GM23338 (cell line): Measurements from ENCODE around the gene EGFR. TPM values are rescaled to one million over a fixed set of nuclear protein-coding genes. Genes with fewer than 3 reads are reported as not detected.

ENCODE experiments used
- ATAC-seq: fragments of 200-7000 bp; cut with Tn5 transposase; 3 replicates; pipeline ENCODE4 v1.9.1; 2020
- DNase-seq: peaks from one replicate; pipeline ENCODE4 v3.0.0-alpha.2; 2015; ENCODE audit warnings: low spot score
- H2AFZ ChIP-seq: fragments of 200-600 bp; sonication (generic); 2 replicates; pipeline ENCODE4 v1.8.0; 2016; ENCODE audit warnings: antibody characterized with exemption, mild to moderate bottlenecking, moderate library complexity
- H3F3A ChIP-seq: fragments of 200-600 bp; sonication (generic); replicated peaks from 2 replicates; pipeline ENCODE4 v1.8.0; 2017; ENCODE audit warnings: antibody characterized with exemption, mixed run types, low read depth
- H3K27ac ChIP-seq: fragments of 200-600 bp; sonication (generic); 2 replicates; pipeline ENCODE4 v1.6.1; 2016; ENCODE audit warnings: low read depth
- H3K27me3 ChIP-seq: fragments of 200-600 bp; sonication (generic); 2 replicates; pipeline ENCODE4 v1.8.0; 2016; ENCODE audit warnings: mild to moderate bottlenecking, mixed run types, moderate library complexity; ENCODE audit not compliant: insufficient read depth
- H3K36me3 ChIP-seq: fragments of 200-600 bp; sonication (generic); 2 replicates; pipeline ENCODE4 v1.8.0; 2016; ENCODE audit warnings: mild to moderate bottlenecking; ENCODE audit not compliant: insufficient read depth
- H3K4me1 ChIP-seq: fragments of 200-600 bp; sonication (generic); 2 replicates; pipeline ENCODE4 v1.8.0; 2016; ENCODE audit warnings: mild to moderate bottlenecking, moderate library complexity; ENCODE audit not compliant: insufficient read depth
- H3K4me2 ChIP-seq: fragments of 200-600 bp; sonication (generic); 2 replicates; pipeline ENCODE4 v1.7.1; 2017; ENCODE audit warnings: mixed run types
- H3K4me3 ChIP-seq: fragments of 200-600 bp; sonication (generic); 2 replicates; pipeline ENCODE4 v1.6.1; 2016; ENCODE audit warnings: mixed run types
- H3K79me2 ChIP-seq: fragments of 200-600 bp; sonication (generic); replicated peaks from 2 replicates; pipeline ENCODE4 v1.8.0; 2017; ENCODE audit warnings: mild to moderate bottlenecking; ENCODE audit not compliant: insufficient read depth
- H3K9me2 ChIP-seq: fragments of 200-600 bp; sonication (generic); 2 replicates; pipeline ENCODE4 v1.8.0; 2017; ENCODE audit not compliant: insufficient read depth
- H4K20me1 ChIP-seq: fragments of 200-600 bp; sonication (generic); replicated peaks from 2 replicates; pipeline ENCODE4 v1.8.0; 2017; ENCODE audit warnings: mild to moderate bottlenecking; ENCODE audit not compliant: insufficient read depth
- H3K27ac Mint-ChIP-seq: 2 replicates; pipeline ENCODE4 v1.8.0; 2020; ENCODE audit warnings: inconsistent platforms, mild to moderate bottlenecking, moderate library complexity, mixed read lengths
- H3K27me3 Mint-ChIP-seq: 3 replicates; pipeline ENCODE4 v1.8.0; 2022; ENCODE audit warnings: low read depth, mild to moderate bottlenecking, moderate library complexity, mixed read lengths, inconsistent platforms; ENCODE audit not compliant: insufficient read depth, poor library complexity
- H3K36me3 Mint-ChIP-seq: 3 replicates; pipeline ENCODE4 v1.8.0; 2021; ENCODE audit warnings: low read depth, mild to moderate bottlenecking, inconsistent platforms, moderate library complexity, mixed read lengths
- H3K4me1 Mint-ChIP-seq: 3 replicates; pipeline ENCODE4 v1.8.0; 2020; ENCODE audit warnings: mild to moderate bottlenecking, inconsistent platforms, mixed read lengths
- H3K4me3 Mint-ChIP-seq: 3 replicates; pipeline ENCODE4 v1.8.0; 2021; ENCODE audit warnings: moderate library complexity, mild to moderate bottlenecking, inconsistent platforms, mixed read lengths
- H3K9me3 Mint-ChIP-seq: 3 replicates; pipeline ENCODE4 v1.8.0; 2020; ENCODE audit warnings: moderate library complexity, mild to moderate bottlenecking, inconsistent platforms, mixed read lengths
- CREB1 ChIP-seq: fragments of 250-450 bp; sonication (Bioruptor Pico); IDR thresholded peaks from 2 replicates; pipeline ENCODE4 v1.5.0; 2020; ENCODE audit warnings: low read depth, mild to moderate bottlenecking, moderate library complexity
- CTCF ChIP-seq, 2 experiments: fragments of 200-600 bp in 1 of 2; sonication (generic) in 1 of 2; conservative IDR thresholded peaks; 2 replicates each; pipeline versions ENCODE4 v1.5.1 to v1.6.1; 2016 to 2017; ENCODE audit warnings: antibody characterized with exemption in 2 of 2, low read depth in 2 of 2, mild to moderate bottlenecking in 2 of 2, moderate library complexity in 1 of 2
- EZH2 ChIP-seq: fragments of 200-600 bp; sonication (generic); IDR thresholded peaks from one replicate; pipeline ENCODE4 v1.8.0; 2017; ENCODE audit warnings: antibody characterized with exemption, mild to moderate bottlenecking, low read depth; ENCODE audit not compliant: unreplicated experiment
- EZH2phosphoT487 ChIP-seq: fragments of 200-600 bp; sonication (generic); IDR thresholded peaks from one replicate; pipeline ENCODE4 v1.8.1; 2018; ENCODE audit warnings: antibody characterized with exemption; ENCODE audit not compliant: unreplicated experiment
- JUNB ChIP-seq: IDR thresholded peaks from one replicate; pipeline ENCODE4 v1.6.1; 2016; ENCODE audit warnings: antibody characterized with exemption; ENCODE audit not compliant: unreplicated experiment
- NANOG ChIP-seq: IDR thresholded peaks from 2 replicates; pipeline ENCODE4 v1.6.1; 2016; ENCODE audit warnings: antibody characterized with exemption, borderline replicate concordance
- POLR2AphosphoS5 ChIP-seq: IDR thresholded peaks from 2 replicates; pipeline ENCODE4 v1.6.1; 2016; ENCODE audit warnings: antibody characterized with exemption, low read depth
- STAT1 ChIP-seq: IDR thresholded peaks from one replicate; pipeline ENCODE4 v1.6.1; 2016; ENCODE audit warnings: antibody characterized with exemption; ENCODE audit not compliant: unreplicated experiment
- ZNF114 ChIP-seq: fragments of 250-450 bp; sonication (Bioruptor Pico); IDR thresholded peaks from 2 replicates; pipeline ENCODE4 v1.5.0; 2020; ENCODE audit warnings: mild to moderate bottlenecking, moderate library complexity
- polyA plus RNA-seq: library from polyadenylated mRNA; unstranded; fragments of >200 nt; fragmentation: Nextera tagmentation; extraction: Ambion mirVana; gene quantifications from 2 replicates; pipeline ENCODE4 v1.2.1, GENCODE V29; 2016
- total RNA-seq: library from RNA; depleted of rRNA; stranded (reverse); fragments of >200 nt; shearing (Covaris generic); gene quantifications from 2 replicates; pipeline ENCODE4 v1.2.3, GENCODE V29; 2014
- TF ChIP-seq, protein P1 (sequence below): fragments of 250-450 bp; sonication (Bioruptor Pico); IDR thresholded peaks from 2 replicates; pipeline ENCODE4 v1.5.0; 2020; ENCODE audit warnings: mild to moderate bottlenecking, moderate library complexity
- TF ChIP-seq, protein P2 (sequence below): IDR thresholded peaks from one replicate; pipeline ENCODE4 v1.6.1; 2018; ENCODE audit warnings: antibody characterized with exemption; ENCODE audit not compliant: unreplicated experiment

Gene EGFR
- total and polyA plus RNA-seq, 2 experiments from 2014 or later = 1.5 to 4.5 TPM

DNA sequence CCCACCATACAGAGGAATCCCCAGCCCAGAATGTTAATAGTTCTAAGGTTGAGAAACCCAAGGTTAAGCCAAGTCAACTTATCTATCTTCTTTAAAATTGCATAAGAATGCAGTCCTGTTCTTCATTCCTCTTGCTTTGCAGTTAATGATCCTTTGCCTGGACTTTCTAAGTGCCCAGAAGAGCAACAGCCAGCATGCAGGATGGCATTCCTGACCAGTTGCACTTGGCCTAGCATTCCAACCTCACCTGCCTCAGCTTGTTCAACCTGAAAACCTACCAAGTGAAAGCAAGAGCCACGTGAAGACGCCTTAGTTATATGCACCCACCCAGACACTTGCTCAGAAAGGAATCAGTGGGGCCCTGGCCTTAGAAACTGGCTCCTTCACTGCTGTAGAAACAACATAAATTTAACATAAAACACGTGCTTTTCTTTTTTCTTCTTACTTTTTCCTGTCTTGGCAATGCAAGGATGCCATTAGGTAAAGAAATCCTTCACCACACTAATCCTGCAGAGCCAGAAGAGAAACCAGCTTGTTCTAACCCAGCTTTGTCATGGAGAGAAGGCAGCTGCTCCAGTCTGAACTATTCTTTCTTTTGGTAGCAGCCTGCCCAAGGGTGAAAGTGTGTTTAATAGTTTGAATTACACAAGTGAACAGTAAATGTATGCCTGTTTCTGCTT, 25.0 kb downstream of the EGFR start (continued):
- no peak for TF ChIP-seq CTCF (conservative IDR thresholded peaks at IDR 0.05; ENCODE audit: low read depth in 2 of 2)
- no peak for TF ChIP-seq NANOG

DNA sequence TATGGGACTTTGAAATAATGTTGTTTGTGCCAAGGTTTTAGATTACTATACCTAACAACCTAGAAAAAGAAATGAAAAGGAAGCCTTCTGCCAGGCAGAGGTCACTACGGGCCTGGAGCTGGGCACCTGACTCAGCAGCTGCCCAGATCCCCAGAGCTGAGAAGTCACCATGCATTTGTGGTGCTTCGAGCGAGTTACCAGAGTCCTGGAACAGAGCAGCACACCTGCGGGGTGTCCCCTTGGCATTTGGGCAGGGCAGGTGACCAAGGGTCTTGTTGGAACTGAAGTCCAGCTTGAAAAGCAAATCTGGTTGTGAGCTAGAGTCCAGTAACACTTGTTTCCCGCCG, 25.5 kb downstream of the EGFR start:
- Histone ChIP-seq H3K27ac (no peak overlapping the region), H3K27me3 (no peaks in the 10 kb centered on the region), H2AFZ (no peak overlapping the region), H3K79me2 (no peaks in the 10 kb centered on the region), H3K9me2 (no peaks in the 10 kb centered on the region), H3K4me3 (no peak overlapping the region), H3K4me1 (no peaks in the 10 kb centered on the region), H3F3A (no peaks in the 10 kb centered on the region), H4K20me1 (no peaks in the 10 kb centered on the region), H3K36me3 (no peaks in the 10 kb centered on the region), H3K4me2 (no peak overlapping the region)
- DNase-seq = no peak
- H3K27ac Mint-ChIP-seq = no peak overlapping the region
- no peak for ATAC-seq
- no peak overlapping the region for H3K4me3 Mint-ChIP-seq
- H3K36me3 Mint-ChIP-seq = no peaks in the 10 kb centered on the region
- H3K27me3 Mint-ChIP-seq = no peaks in the 10 kb centered on the region
- peaks cover 8% of the 10 kb centered on the region for H3K4me1 Mint-ChIP-seq
- H3K9me3 Mint-ChIP-seq = no peaks in the 10 kb centered on the region
- TF ChIP-seq ZNF114 (CRISPR knock-in tag) (no peak), STAT1 (no peak), POLR2AphosphoS5 (no peak), CREB1 (CRISPR knock-in tag) (no peak), JUNB (no peak), CTCF (conservative IDR thresholded peaks at IDR 0.05; ENCODE audit: low read depth in 2 of 2) (no peak), EZH2 (no peak), EZH2phosphoT487 (no peak)
- TF ChIP-seq, protein P1, sequence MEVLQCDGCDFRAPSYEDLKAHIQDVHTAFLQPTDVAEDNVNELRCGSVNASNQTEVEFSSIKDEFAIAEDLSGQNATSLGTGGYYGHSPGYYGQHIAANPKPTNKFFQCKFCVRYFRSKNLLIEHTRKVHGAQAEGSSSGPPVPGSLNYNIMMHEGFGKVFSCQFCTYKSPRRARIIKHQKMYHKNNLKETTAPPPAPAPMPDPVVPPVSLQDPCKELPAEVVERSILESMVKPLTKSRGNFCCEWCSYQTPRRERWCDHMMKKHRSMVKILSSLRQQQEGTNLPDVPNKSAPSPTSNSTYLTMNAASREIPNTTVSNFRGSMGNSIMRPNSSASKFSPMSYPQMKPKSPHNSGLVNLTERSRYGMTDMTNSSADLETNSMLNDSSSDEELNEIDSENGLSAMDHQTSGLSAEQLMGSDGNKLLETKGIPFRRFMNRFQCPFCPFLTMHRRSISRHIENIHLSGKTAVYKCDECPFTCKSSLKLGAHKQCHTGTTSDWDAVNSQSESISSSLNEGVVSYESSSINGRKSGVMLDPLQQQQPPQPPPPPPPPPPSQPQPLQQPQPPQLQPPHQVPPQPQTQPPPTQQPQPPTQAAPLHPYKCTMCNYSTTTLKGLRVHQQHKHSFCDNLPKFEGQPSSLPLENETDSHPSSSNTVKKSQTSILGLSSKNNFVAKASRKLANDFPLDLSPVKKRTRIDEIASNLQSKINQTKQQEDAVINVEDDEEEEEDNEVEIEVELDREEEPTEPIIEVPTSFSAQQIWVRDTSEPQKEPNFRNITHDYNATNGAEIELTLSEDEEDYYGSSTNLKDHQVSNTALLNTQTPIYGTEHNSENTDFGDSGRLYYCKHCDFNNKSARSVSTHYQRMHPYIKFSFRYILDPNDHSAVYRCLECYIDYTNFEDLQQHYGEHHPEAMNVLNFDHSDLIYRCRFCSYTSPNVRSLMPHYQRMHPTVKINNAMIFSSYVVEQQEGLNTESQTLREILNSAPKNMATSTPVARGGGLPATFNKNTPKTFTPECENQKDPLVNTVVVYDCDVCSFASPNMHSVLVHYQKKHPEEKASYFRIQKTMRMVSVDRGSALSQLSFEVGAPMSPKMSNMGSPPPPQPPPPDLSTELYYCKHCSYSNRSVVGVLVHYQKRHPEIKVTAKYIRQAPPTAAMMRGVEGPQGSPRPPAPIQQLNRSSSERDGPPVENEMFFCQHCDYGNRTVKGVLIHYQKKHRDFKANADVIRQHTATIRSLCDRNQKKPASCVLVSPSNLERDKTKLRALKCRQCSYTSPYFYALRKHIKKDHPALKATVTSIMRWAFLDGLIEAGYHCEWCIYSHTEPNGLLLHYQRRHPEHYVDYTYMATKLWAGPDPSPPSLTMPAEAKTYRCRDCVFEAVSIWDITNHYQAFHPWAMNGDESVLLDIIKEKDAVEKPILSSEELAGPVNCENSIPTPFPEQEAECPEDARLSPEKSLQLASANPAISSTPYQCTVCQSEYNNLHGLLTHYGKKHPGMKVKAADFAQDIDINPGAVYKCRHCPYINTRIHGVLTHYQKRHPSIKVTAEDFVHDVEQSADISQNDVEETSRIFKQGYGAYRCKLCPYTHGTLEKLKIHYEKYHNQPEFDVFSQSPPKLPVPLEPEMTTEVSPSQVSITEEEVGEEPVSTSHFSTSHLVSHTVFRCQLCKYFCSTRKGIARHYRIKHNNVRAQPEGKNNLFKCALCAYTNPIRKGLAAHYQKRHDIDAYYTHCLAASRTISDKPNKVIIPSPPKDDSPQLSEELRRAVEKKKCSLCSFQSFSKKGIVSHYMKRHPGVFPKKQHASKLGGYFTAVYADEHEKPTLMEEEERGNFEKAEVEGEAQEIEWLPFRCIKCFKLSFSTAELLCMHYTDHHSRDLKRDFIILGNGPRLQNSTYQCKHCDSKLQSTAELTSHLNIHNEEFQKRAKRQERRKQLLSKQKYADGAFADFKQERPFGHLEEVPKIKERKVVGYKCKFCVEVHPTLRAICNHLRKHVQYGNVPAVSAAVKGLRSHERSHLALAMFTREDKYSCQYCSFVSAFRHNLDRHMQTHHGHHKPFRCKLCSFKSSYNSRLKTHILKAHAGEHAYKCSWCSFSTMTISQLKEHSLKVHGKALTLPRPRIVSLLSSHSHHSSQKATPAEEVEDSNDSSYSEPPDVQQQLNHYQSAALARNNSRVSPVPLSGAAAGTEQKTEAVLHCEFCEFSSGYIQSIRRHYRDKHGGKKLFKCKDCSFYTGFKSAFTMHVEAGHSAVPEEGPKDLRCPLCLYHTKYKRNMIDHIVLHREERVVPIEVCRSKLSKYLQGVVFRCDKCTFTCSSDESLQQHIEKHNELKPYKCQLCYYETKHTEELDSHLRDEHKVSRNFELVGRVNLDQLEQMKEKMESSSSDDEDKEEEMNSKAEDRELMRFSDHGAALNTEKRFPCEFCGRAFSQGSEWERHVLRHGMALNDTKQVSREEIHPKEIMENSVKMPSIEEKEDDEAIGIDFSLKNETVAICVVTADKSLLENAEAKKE (CRISPR knock-in tag) = no peak
- TF ChIP-seq, protein P2, sequence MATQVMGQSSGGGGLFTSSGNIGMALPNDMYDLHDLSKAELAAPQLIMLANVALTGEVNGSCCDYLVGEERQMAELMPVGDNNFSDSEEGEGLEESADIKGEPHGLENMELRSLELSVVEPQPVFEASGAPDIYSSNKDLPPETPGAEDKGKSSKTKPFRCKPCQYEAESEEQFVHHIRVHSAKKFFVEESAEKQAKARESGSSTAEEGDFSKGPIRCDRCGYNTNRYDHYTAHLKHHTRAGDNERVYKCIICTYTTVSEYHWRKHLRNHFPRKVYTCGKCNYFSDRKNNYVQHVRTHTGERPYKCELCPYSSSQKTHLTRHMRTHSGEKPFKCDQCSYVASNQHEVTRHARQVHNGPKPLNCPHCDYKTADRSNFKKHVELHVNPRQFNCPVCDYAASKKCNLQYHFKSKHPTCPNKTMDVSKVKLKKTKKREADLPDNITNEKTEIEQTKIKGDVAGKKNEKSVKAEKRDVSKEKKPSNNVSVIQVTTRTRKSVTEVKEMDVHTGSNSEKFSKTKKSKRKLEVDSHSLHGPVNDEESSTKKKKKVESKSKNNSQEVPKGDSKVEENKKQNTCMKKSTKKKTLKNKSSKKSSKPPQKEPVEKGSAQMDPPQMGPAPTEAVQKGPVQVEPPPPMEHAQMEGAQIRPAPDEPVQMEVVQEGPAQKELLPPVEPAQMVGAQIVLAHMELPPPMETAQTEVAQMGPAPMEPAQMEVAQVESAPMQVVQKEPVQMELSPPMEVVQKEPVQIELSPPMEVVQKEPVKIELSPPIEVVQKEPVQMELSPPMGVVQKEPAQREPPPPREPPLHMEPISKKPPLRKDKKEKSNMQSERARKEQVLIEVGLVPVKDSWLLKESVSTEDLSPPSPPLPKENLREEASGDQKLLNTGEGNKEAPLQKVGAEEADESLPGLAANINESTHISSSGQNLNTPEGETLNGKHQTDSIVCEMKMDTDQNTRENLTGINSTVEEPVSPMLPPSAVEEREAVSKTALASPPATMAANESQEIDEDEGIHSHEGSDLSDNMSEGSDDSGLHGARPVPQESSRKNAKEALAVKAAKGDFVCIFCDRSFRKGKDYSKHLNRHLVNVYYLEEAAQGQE = no peak
